CD4-positive, alpha-beta T cell treated with Interleukin-21 for 1 hour (primary cell): Measurements from ENCODE around the gene CDH18.

Experiments used
- DNase-seq: peaks from one replicate; pipeline ENCODE4 v3.0.0-alpha.2; 2020

CDH18 gene

DNA sequence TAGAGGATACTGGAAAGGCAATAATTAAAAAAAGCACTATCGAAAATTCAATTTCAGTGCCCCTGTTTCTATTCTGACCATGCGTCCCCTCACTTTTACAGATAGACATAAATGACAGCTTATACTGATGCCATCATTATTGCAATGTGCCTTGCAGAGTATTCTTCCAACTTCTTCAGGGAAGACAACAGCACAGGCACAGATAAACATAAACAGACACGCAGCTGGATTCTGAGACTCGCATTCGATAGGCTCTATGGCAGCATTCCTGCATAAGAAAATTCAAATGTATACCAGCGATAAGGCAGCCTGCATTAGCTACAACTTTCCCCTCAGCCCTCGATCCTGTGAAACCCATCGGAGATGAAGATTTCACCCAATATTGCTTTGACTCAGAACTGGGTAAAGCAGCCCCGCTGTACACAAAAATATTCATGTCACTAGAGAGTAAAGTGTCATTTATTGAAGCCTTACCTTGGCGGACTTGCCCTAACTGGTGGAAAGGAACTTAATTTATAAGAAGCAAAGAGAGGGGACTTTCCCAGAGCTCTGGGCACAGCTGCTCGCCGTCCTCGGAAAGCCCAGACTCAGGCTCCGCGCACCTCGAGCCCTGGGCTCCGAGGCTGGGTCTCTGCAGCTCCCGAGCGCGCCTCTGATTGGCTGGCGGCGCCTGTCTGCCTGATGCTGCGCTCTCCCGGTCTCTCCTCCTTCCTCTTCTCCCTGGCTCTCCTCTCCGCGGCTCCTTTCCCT is at the start of gene CDH18:
Gene CDH18, minus strand, starts transcription at position 589 of the 750 bp plus-strand sequence. CDS start 149,214 bp downstream, outside the sequence.
- DNase-seq = no peak

DNA sequence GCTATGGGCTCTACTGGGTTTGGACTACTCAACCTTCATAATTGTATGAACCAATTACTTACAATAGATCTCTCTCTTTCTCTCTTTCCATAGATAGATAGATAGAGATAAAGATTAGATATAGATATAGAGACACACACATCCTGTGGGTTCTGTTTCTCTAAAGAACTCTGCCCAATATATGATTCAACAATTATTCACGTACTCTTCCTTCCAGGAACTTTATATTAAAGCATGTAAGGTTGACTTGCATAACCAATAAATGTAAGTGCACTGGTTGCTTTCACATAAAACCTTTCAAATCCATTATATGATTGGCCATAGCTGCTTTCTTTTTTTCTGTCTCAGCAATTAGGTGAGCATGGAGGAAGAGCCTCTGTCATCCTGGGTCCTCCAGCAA is 46.7 kb upstream of the CDH18 start:
- DNase-seq = no peak

GRCh38 chr5:20033881-20034280 is 45.9 kb upstream of the CDH18 start:
- no peak for DNase-seq

DNA sequence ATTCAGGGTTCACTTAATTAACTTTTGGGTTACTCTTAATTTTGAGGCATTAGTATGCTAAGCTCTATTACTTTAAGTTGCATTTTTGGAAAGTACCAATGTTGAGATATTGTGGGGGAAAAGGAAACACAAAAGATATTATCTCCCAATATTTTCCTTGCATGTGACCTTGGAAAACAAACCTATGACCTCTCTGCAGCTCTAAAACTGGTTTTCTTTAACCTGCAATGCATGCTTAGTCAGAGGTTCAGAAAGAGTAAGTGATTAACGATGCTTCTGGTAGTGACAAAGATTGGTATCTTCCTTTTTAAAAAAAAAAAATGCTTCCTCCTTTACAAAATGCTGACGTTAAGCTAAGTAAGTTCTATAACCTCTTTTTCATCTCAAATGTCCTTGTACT is 44.9 kb upstream of the CDH18 start:
- no peak for DNase-seq

DNA sequence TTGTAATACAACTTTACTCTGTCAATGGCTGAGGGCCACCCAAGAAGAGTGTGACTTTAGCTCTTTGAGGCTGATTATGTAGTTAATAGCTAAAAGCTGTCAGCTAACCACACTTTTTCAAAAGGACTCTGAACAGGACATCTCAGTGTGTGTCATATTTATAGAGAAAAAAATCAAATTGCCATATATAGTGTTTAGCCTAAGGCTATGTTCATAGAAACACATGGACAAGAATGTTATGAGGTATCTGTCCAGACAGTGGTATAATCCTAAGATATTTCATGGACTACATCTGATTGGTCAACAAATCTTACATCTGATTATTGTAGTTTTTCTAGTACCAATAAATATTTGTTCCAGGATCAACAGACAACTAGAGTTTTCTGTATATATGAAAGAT is 42.1 kb upstream of the CDH18 start:
- no peak for DNase-seq

DNA sequence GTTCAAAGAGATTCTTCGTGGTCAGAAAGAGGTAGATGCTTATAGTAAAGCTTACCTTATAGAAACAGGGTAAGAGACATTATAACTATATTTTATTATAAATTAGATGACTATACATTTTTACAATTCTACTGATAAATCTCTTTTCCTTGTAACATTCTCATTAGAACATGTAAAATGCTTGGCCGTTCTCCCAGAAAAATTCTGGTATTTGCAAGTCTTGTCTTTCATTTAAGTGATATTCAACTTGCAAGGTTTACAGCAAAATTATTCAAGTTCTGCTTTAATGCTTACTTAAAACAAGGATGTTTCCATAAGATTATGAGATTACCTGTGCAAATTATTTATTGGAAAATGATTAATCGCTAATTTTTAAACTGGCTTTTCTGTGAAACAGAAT is 41.3 kb upstream of the CDH18 start:
- no peak for DNase-seq

- no peak for DNase-seq
Observed at GRCh38 chr5:20028506-20028905, 40.5 kb upstream of the CDH18 start.

DNA sequence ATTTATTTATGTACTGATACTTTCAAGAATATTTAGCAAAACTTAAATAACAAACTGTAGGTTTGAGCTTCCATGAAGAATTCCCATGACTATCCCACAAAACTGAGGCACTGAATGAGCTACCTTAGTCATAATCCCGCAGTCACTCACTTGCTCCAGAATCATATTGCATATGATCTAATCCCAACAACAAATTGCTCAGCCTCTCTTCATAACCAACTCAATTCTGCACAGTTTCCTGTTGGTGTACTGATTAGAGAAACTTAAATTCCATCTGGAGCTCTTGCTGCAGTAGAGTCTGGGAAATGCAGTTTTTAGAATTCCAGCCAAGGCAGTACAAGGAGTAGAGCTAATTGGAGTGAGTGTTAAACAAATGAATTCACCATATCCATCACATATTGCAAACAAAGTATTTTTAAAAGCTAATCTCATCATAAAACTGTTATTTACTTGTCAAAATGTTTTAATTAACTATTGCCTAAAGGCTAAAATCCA is 35.7 kb upstream of the CDH18 start:
- no peak for DNase-seq

DNA sequence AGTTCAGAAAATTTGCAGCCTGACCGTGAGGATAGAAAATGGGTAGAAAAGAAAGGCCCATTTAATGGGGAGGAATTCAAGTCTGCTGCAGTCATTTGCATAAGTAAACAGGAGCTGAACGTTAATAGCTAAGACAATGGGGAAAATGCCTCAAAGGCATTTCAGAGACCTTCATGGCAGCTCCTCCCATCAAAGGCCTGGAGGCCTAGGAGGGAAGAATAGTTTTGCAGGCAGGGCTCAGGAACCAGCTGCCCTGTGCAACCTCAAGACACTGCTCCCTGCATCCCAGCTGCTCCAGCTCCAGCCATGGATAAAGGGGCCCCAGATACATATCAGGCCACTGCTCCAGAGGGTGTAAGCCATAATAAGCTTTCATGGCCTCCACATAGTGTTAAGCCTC is 32.2 kb upstream of the CDH18 start:
- DNase-seq = no peak

DNA sequence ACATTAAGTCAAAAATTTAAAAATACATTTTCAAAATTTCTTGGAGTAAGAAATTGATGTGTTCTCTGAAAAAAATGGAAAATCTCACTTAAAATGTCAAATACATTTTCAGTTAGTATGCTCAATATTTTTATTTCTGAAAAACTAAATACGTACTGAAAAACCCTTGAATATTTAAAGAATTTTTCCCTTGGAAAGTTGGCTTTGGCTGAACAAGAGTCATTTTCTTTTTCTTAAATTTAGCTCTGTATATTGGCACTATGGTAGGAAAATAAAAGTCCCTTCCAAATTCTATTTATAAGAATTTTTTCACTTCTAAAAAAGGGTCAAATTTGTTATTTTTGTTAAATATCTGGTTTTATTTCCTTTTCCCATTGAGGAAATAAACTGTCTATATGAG is 29.0 kb upstream of the CDH18 start:
- no peak for DNase-seq

GRCh38 chr5:20000416-20000815 is 12.4 kb upstream of the CDH18 start:
- DNase-seq = no peak

DNA sequence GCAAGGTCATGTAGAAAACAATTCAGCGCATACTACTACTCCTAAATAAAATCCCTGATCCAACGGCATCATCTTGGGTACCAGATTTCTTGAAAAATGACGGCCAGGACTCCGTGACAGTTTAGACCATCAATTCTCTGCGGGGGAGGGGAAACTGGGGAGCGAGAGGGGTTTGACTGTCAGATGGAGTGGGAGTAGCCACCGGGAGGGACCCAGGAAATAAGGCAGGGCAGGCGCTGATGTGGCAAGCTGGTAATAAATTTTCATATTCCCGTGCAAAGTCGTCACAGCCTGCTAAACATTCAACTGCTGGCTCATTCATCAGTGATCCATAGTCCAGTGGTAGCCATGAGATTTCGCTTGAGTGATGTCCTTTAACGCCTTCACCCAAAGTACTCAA is 457 bp upstream of the CDH18 start:
- DNase-seq = no peak

GRCh38 chr5:19986806-19987205 is 1.2 kb downstream of the CDH18 start:
- no peak for DNase-seq

GRCh38 chr5:19986031-19986619 is 1.9 kb downstream of the CDH18 start:
- no peak for DNase-seq

DNA sequence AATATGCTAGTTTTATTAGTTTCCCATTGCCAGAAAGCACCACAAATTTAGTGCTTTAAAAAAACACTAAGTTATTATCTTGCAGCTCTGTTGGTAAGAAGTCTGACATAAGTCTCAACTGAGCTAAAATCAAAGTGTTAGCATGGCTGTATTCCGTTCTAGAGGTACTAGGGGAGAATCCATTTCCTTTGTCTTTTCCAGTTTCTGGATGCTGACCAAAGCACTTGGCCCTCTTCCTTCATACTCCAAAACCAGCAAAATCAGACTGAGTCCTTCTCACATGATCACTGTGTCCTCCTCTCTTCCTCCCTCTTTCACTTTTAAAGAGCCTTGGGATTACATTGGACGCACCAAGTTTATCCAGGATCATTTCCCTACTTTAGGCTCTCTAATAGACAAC is 9.5 kb downstream of the CDH18 start:
- no peak for DNase-seq

GRCh38 chr5:19977099-19977498 is 10.9 kb downstream of the CDH18 start:
- DNase-seq = no peak

- DNase-seq = no peak
Observed at GRCh38 chr5:19975795-19976194, 12.2 kb downstream of the CDH18 start.

DNA sequence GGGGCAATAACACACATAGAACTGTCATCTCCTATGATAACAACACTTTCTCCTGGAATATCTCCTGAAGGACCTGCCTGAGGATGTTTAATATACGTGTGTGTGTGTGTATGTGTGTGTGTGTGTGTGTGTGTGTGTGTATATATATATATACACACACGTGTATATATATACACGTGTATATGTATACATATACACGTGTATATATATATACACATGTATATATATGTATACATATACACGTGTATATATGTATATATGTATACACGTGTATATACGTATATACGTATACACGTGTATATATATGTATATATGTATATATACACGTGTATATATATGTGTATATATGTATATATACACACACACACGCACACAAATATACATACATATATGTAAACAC is 27.5 kb downstream of the CDH18 start:
- no peak for DNase-seq

DNA sequence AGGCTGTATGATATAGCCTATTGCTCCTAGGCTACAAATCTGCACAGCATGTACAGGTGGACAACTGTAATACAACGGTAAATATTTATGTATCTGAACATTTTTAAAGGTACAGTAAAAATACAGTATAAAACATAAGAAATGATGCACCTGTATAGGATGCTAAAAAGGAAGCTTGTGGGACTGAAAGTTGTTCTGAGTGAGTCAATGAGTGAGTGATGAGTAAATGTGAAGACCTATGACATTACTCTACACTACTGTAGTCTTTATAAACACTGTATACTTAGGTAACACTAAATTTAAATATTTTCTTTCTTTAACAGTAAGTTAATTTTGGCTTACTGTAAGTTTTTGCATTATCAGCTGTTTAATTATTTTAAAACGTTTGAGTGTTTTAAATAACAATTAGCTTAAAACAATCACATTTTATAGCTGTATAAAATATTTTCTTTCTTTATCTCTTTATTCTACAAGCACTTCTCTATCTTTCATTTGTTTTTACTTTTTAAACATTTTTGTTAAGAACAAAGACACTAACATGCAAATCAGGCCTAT is 28.1 kb downstream of the CDH18 start:
- no peak for DNase-seq

- no peak for DNase-seq
Observed at GRCh38 chr5:19950897-19951296, 37.1 kb downstream of the CDH18 start.

DNA sequence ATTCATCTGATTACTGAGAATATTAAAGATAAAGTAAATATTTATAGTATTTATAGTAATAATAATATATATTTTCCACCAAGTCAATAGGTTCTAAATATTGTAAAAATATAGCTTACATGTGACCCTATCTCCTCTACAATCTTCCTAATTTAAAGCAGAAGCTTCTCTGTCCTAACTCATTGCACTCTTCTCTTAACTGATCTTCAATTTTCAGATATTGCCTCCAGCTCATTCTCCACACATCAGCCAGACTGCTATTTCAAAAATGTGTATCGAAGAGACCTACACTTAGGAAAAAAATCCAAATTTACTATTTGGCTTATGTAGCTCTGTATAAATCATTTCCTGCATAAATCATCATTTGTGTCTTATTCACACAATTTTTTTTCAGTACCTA is 47.8 kb downstream of the CDH18 start:
- DNase-seq = no peak

DNA sequence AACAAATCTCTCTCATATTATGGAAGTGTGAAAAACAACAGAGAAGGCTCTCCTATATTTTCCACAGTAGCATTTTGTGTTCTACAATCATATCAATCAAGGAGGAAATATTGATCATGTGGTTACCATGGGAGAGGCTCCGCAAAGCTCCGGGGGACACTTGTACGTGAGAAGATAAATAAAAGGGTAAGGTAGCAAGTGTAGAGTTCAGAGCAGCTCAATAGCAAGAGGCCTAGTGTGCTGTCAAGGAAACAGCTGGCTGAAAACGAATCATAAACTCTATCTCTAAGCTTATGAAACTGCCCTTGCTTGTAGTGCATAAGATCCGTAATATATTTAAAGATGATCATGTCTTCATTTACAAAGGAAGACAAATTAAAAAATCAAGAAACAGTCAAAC is 57.5 kb downstream of the CDH18 start:
- no peak for DNase-seq

GRCh38 chr5:19928562-19929421 is 59.2 kb downstream of the CDH18 start:
- no peak for DNase-seq
